Neuronal stem cell (in vitro differentiated cells): ENCODE results near the gene RNASE11.

ENCODE experiments used
- DNase-seq: peaks from one replicate; pipeline ENCODE4 v3.0.0-alpha.2; 2013; ENCODE audit warnings: low spot score
- H2AFZ ChIP-seq: one replicate; pipeline ENCODE4 v1.6.1; 2013; ENCODE audit warnings: mild to moderate bottlenecking, low read length, inconsistent platforms
- H2AK5ac ChIP-seq: 2 replicates; pipeline ENCODE4 v1.6.1; 2013; ENCODE audit warnings: low read depth, mild to moderate bottlenecking, inconsistent platforms, low read length, moderate library complexity, mixed read lengths
- H2BK120ac ChIP-seq: 2 replicates; pipeline ENCODE4 v1.6.1; 2013; ENCODE audit warnings: low read depth, mild to moderate bottlenecking, inconsistent platforms, low read length, moderate library complexity, mixed read lengths
- H2BK12ac ChIP-seq: one replicate; pipeline ENCODE4 v1.6.1; 2013; ENCODE audit warnings: low read length, inconsistent platforms
- H2BK15ac ChIP-seq: 2 replicates; pipeline ENCODE4 v1.6.1; 2013; ENCODE audit warnings: mild to moderate bottlenecking, low read length, inconsistent platforms, mixed read lengths
- H2BK5ac ChIP-seq: one replicate; pipeline ENCODE4 v1.6.1; 2013; ENCODE audit warnings: inconsistent platforms, mild to moderate bottlenecking, low read length, moderate library complexity
- H3K14ac ChIP-seq: one replicate; pipeline ENCODE4 v1.6.1; 2013; ENCODE audit warnings: low read length, inconsistent platforms
- H3K18ac ChIP-seq: 2 replicates; pipeline ENCODE4 v1.6.1; 2013; ENCODE audit warnings: low read length, inconsistent platforms
- H3K23ac ChIP-seq: 2 replicates; pipeline ENCODE4 v1.6.1; 2013; ENCODE audit warnings: low read depth, mild to moderate bottlenecking, mixed read lengths, low read length, inconsistent platforms; ENCODE audit not compliant: poor library complexity
- H3K27ac ChIP-seq: replicated peaks from 3 replicates; pipeline ENCODE4 v1.5.1; 2013; ENCODE audit warnings: low read length, inconsistent platforms
- H3K27me3 ChIP-seq, 3 experiments: 2 replicates each; pipeline ENCODE4 v1.6.1; 2013; ENCODE audit warnings: low read length in 3 of 3, mild to moderate bottlenecking in 2 of 3, inconsistent platforms in 1 of 3, low read depth in 1 of 3, mixed read lengths in 1 of 3, moderate library complexity in 1 of 3; ENCODE audit not compliant: control insufficient read depth in 3 of 3, insufficient read depth in 3 of 3
- H3K36me3 ChIP-seq, 2 donors: replicated peaks in 1 of 2; 2 replicates each; pipeline ENCODE4 v1.6.1; 2013; ENCODE audit warnings: low read length in 2 of 2; ENCODE audit not compliant: control insufficient read depth in 2 of 2, insufficient read depth in 2 of 2
- H3K4ac ChIP-seq: 2 replicates; pipeline ENCODE4 v1.6.1; 2013; ENCODE audit warnings: inconsistent platforms, mild to moderate bottlenecking, low read length, moderate library complexity
- H3K4me1 ChIP-seq, 2 donors: 1 replicate in 1 of 2; 2 replicates in 1 of 2; pipeline ENCODE4 v1.6.1; 2013; ENCODE audit warnings: low read length in 2 of 2, low read depth in 1 of 2; ENCODE audit not compliant: control insufficient read depth in 2 of 2, insufficient read depth in 1 of 2
- H3K4me2 ChIP-seq: one replicate; pipeline ENCODE4 v1.6.1; 2013; ENCODE audit warnings: mild to moderate bottlenecking, low read length, inconsistent platforms; ENCODE audit not compliant: insufficient read depth, poor library complexity, severe bottlenecking
- H3K4me3 ChIP-seq, 2 donors: 2 replicates each; pipeline ENCODE4 v1.5.1; 2013; ENCODE audit warnings: low read length in 2 of 2, mild to moderate bottlenecking in 2 of 2, inconsistent platforms in 1 of 2, moderate library complexity in 1 of 2
- H3K79me1 ChIP-seq: one replicate; pipeline ENCODE4 v1.6.1; 2013; ENCODE audit warnings: low read depth, mild to moderate bottlenecking, inconsistent platforms, low read length, moderate library complexity
- H3K9ac ChIP-seq: one replicate; pipeline ENCODE4 v1.6.1; 2013; ENCODE audit warnings: mild to moderate bottlenecking, low read depth, low read length, inconsistent platforms; ENCODE audit not compliant: poor library complexity
- H3K9me3 ChIP-seq, 2 donors: replicated peaks in 1 of 2; 2 replicates each; pipeline versions ENCODE3 to v1.6.1; 2013; ENCODE audit warnings: low read length in 2 of 2, mild to moderate bottlenecking in 2 of 2, inconsistent platforms in 1 of 2, low read depth in 1 of 2, mixed read lengths in 1 of 2, moderate library complexity in 1 of 2; ENCODE audit not compliant: control insufficient read depth in 2 of 2, insufficient read depth in 1 of 2
- H4K8ac ChIP-seq: one replicate; pipeline ENCODE4 v1.6.1; 2013; ENCODE audit warnings: low read depth, mild to moderate bottlenecking, inconsistent platforms, low read length, moderate library complexity
- H4K91ac ChIP-seq: one replicate; pipeline ENCODE4 v1.6.1; 2013; ENCODE audit warnings: low read length, low read depth, mild to moderate bottlenecking, inconsistent platforms; ENCODE audit not compliant: poor library complexity
- WGBS, 2 donors: extraction: QIAGEN DNeasy Blood & Tissue Kit; methylation state at CpG; one replicate each; pipeline ENCODE4 v1.1.7; 2013; ENCODE audit warnings: missing lambda C conversion rate in 2 of 2, mixed read lengths in 1 of 2; ENCODE audit not compliant: insufficient read length in 2 of 2, insufficient replicate concordance in 1 of 2; ENCODE audit errors: extremely low coverage in 2 of 2; 5-methylcytosine and 5-hydroxymethylcytosine counted together

Gene RNASE11

DNA sequence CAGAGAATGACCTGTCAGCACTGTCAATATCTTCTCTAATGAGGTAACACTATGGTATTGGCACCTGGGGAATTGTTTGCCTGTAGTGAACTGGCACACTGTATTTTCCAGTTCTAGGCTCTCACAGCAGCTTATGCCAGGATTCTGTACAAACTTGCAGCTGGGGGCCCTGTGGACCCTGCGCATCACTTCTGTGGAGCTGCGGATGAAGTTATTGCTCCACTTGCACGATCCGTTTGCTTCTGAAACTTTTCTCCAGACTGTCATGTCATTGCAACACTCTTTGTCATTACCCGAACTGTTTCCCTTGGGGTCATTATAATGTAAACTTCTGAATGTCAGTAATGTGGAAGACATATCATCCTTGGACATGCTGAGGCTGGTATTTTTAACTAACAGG lies 3.9 kb downstream of the RNASE11 start:
- H2BK5ac ChIP-seq, result no peak overlapping the region
- no peak overlapping the region for H2AK5ac ChIP-seq
- peaks cover 0 to 8% of the 10 kb centered on the region in 2 donors for H3K4me1 ChIP-seq
- H4K91ac ChIP-seq, result no peak overlapping the region
- no peaks in the 10 kb centered on the region for H3K79me1 ChIP-seq
- no peak overlapping the region for H3K23ac ChIP-seq
- no peak overlapping the region for H3K4ac ChIP-seq
- no peak overlapping the region for H4K8ac ChIP-seq
- H2AFZ ChIP-seq, result no peak overlapping the region
- no peaks in the 10 kb centered on the region for H3K9me3 ChIP-seq
- no peak overlapping the region for H2BK120ac ChIP-seq
- no peak overlapping the region for H2BK12ac ChIP-seq
- no peak overlapping the region for H2BK15ac ChIP-seq
- no peak for DNase-seq
- no peak overlapping the region for H3K18ac ChIP-seq
- H3K4me3 ChIP-seq, result peak overlapping the region in 1 of 2 donors; percentile 41
- WGBS, 2 donors, result no CpG with 5 or more reads among the region's 5 CpGs
- H3K36me3 ChIP-seq, result no peaks in the 10 kb centered on the region
- H3K4me2 ChIP-seq, result no peak overlapping the region
- no peak overlapping the region for H3K9ac ChIP-seq
- H3K27me3 ChIP-seq, result peaks cover 0 to 10% (median 0%) of the 10 kb centered on the region in 3 experiments
- no peak overlapping the region for H3K27ac ChIP-seq
- no peak overlapping the region for H3K14ac ChIP-seq

DNA sequence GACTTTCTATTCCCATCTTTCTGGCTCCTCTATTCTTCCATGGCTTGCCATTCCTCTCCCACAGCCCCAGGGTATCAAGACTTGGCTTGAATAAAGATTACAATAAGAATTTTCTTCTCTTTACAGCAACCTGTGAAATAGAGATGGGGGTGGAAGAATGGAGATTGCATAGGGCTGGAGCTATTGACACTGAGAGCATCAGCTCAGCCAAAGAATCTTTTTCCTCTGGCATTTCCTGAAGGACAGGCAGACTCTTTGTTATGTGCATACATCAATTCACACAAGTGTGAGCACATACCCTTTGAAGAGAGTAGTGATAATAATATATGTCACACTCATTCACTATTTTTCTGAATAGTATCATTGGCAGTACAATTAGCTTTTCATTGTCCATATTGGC lies 4.7 kb downstream of the RNASE11 start:
- no peaks in the 10 kb centered on the region for H3K79me1 ChIP-seq
- no peaks in the 10 kb centered on the region for H3K9me3 ChIP-seq
- no peak overlapping the region for H3K4me3 ChIP-seq
- no peak overlapping the region for H3K14ac ChIP-seq
- H3K27ac ChIP-seq, result no peak overlapping the region
- no peak overlapping the region for H2BK12ac ChIP-seq
- H2BK5ac ChIP-seq, result no peak overlapping the region
- DNase-seq, result no peak
- no peak overlapping the region for H2BK15ac ChIP-seq
- H4K91ac ChIP-seq, result no peak overlapping the region
- H2AK5ac ChIP-seq, result no peak overlapping the region
- no peak overlapping the region for H3K18ac ChIP-seq
- H3K4me1 ChIP-seq, result peaks cover 0 to 14% of the 10 kb centered on the region in 2 donors
- H3K36me3 ChIP-seq, result no peaks in the 10 kb centered on the region
- no peak overlapping the region for H3K23ac ChIP-seq
- H3K4ac ChIP-seq, result no peak overlapping the region
- H2BK120ac ChIP-seq, result no peak overlapping the region
- no peak overlapping the region for H2AFZ ChIP-seq
- no peak overlapping the region for H3K9ac ChIP-seq
- no peak overlapping the region for H3K4me2 ChIP-seq
- no peak overlapping the region for H4K8ac ChIP-seq
- H3K27me3 ChIP-seq, result peaks cover 0 to 10% (median 0%) of the 10 kb centered on the region in 3 experiments

DNA sequence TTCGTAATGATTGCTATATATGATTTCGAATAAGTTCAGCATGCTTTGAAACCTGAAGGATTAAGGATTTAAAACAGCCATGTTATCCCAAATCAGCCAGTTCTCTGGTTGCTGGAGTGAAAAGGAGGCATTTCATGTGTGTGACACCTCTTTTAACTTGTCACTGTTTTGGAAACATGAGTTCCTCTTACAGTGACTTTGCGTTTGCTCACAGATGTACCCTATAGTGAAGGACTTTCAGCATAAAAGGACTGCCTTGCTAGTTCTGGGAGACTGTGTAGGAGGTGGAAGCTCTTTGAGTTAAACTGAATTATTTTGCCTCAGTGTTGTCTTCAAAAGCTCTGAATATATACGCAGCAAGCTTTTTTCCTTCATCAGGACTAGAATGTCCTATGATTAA lies 7.6 kb downstream of the RNASE11 start:
- Histone ChIP-seq H3K23ac (no peak overlapping the region), H3K4ac (no peak overlapping the region), H2AK5ac (no peak overlapping the region), H3K27ac (no peak overlapping the region), H3K36me3 (no peaks in the 10 kb centered on the region), H3K4me2 (no peak overlapping the region), H3K27me3 (peaks cover 0 to 10% (median 0%) of the 10 kb centered on the region in 3 experiments), H4K91ac (no peak overlapping the region), H3K4me1 (peaks cover 0 to 12% of the 10 kb centered on the region in 2 donors), H3K18ac (no peak overlapping the region), H3K9ac (no peak overlapping the region), H2BK15ac (no peak overlapping the region), H3K14ac (no peak overlapping the region), H2BK120ac (no peak overlapping the region), H3K4me3 (no peak overlapping the region), H2AFZ (no peak overlapping the region), H4K8ac (no peak overlapping the region), H2BK12ac (no peak overlapping the region), H2BK5ac (no peak overlapping the region), H3K9me3 (no peaks in the 10 kb centered on the region), H3K79me1 (no peaks in the 10 kb centered on the region)
- WGBS, 2 donors, result no CpG with 5 or more reads among the region's 4 CpGs
- DNase-seq, result no peak

DNA sequence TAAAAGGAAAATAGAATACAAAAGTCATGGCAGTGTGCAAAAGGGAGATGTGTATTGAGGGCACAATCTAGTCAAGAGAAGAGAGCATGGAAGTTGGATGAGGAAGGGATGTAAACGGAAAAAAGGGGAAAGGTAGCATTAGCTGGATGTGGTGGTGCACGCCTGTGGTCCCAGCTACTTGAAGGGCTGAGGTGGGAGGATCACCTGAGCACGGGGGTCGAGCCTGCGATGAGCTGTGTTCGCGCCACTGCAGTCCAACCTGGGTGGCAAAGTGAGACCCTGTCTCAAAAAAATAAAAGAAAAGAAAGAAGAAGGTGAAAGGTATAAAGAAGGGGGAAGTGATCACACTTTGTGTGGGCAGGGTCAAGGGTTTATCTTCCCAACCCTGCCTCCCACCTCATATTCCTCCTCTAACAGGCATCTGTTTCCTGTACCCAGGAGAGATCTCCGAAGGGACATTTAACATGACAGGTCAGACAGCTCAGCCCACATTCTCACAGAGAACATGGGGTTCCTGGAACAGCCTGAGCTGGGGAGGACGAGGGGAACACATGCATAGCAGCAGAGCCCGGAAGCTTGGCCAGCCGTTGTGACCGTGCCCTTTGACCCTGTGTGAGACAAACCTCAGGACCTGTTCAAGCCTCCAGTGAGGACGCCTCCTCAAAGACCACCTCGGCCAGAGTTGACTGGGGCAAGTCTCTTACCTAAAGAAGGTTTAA lies 8.9 kb downstream of the RNASE11 start:
- no peak overlapping the region for H2BK5ac ChIP-seq
- no peak overlapping the region for H2BK12ac ChIP-seq
- H3K4ac ChIP-seq, result no peak overlapping the region
- H3K4me2 ChIP-seq, result no peak overlapping the region
- no peak overlapping the region for H3K14ac ChIP-seq
- H3K79me1 ChIP-seq, result no peaks in the 10 kb centered on the region
- H2AFZ ChIP-seq, result no peak overlapping the region
- no peak overlapping the region for H4K91ac ChIP-seq
- no peaks in the 10 kb centered on the region for H3K36me3 ChIP-seq
- H2BK15ac ChIP-seq, result no peak overlapping the region
- no CpG with 5 or more reads among the region's 14 CpGs for WGBS, 2 donors
- no peak overlapping the region for H2AK5ac ChIP-seq
- H3K4me1 ChIP-seq, result peaks cover 0 to 12% of the 10 kb centered on the region in 2 donors
- H3K27ac ChIP-seq, result no peak overlapping the region
- no peak overlapping the region for H3K23ac ChIP-seq
- no peak overlapping the region for H2BK120ac ChIP-seq
- no peaks in the 10 kb centered on the region for H3K9me3 ChIP-seq
- H3K18ac ChIP-seq, result peak overlapping the region; percentile 49
- H4K8ac ChIP-seq, result no peak overlapping the region
- H3K4me3 ChIP-seq, result no peak overlapping the region
- DNase-seq, result no peak
- H3K9ac ChIP-seq, result no peak overlapping the region
- peaks cover 0 to 10% (median 0%) of the 10 kb centered on the region in 3 experiments for H3K27me3 ChIP-seq
